HepG2 (cell line): ENCODE results near the gene SPRYD3. TPM values are rescaled to one million over a fixed set of nuclear protein-coding genes. Genes with fewer than 3 reads are reported as not detected.

ENCODE experiments used
- ATAC-seq: fragments of 200-7000 bp; cut with Tn5 transposase; 3 replicates; pipeline ENCODE4 v1.9.1; 2020; ENCODE audit warnings: mild to moderate bottlenecking, moderate library complexity
- BruUV-seq: library from RNA; stranded (reverse); fragments of 400-500 nt; replicated peaks from 2 replicates; lab custom pipeline; 2021; lab: Mats Ljungman, UMichigan
- CTCF ChIA-PET: fragments of 300-600 bp; formaldehyde crosslinking; extraction: SDS; loops from one replicate; lab custom pipeline; 2021; ENCODE audit warnings: low total read pairs, inconsistent platforms, low intra/inter-chr PET ratio; lab: Yijun Ruan, JAX
- POLR2A ChIA-PET: fragments of 350-600 bp; sonication (Branson Sonifier 250); formaldehyde crosslinking; loops from one replicate; lab custom pipeline; 2020; ENCODE audit warnings: antibody characterized with exemption, inconsistent platforms; lab: Yijun Ruan, JAX
- DNase-seq: peaks from one replicate; pipeline ENCODE4 v3.0.0-alpha.2; 2015; ENCODE audit warnings: low spot score
- FAIRE-seq: peaks from 3 replicates; lab custom pipeline; 2011; peaks lifted over from hg19 to GRCh38; lab: Jason Lieb, UNC
- H2AFZ ChIP-seq: one replicate; pipeline ENCODE4 v1.6.1; 2011; ENCODE audit warnings: low read length, inconsistent platforms
- H3K27ac ChIP-seq: fragments of 300-600 bp; 3 replicates; pipeline ENCODE4 v1.8.0; 2011; ENCODE audit warnings: mixed run types, mild to moderate bottlenecking, mixed read lengths, low read length, inconsistent platforms; ENCODE audit not compliant: insufficient read depth; ENCODE audit errors: extremely low read length
- H3K27me3 ChIP-seq, 2 experiments: fragments of 200-600 bp in 1 of 2; 2 replicates in 1 of 2; 3 replicates in 1 of 2; pipeline versions ENCODE4 v1.6.0 to v1.8.0; 2011; ENCODE audit warnings: low read length in 2 of 2, mild to moderate bottlenecking in 2 of 2, moderate library complexity in 2 of 2, inconsistent platforms in 1 of 2; ENCODE audit not compliant: insufficient read depth in 2 of 2, control insufficient read depth in 1 of 2
- H3K36me3 ChIP-seq, 2 experiments: fragments of 200-600 bp in 1 of 2; replicated peaks in 1 of 2; 2 replicates in 1 of 2; 3 replicates in 1 of 2; pipeline versions ENCODE4 v1.5.1 to v1.8.0; 2011; ENCODE audit warnings: low read length in 2 of 2, inconsistent platforms in 1 of 2; ENCODE audit not compliant: insufficient read depth in 2 of 2, control insufficient read depth in 1 of 2
- H3K4me1 ChIP-seq: 2 replicates; pipeline ENCODE4 v1.5.1; 2012; ENCODE audit warnings: low read length, inconsistent platforms; ENCODE audit not compliant: insufficient read depth
- H3K4me2 ChIP-seq: 2 replicates; pipeline ENCODE4 v1.6.0; 2011; ENCODE audit warnings: low read depth, low read length, inconsistent platforms
- H3K4me3 ChIP-seq, 3 experiments: fragments of 200-600 bp in 1 of 3; sonication (generic), shearing (Covaris generic) in 1 of 3; replicated peaks in 1 of 3; 2 replicates each; pipeline ENCODE4 v1.5.1; 2011 to 2016; ENCODE audit warnings: low read length in 3 of 3, inconsistent platforms in 2 of 3, low read depth in 2 of 3, mild to moderate bottlenecking in 2 of 3, control low read depth in 1 of 3, mixed read lengths in 1 of 3; ENCODE audit not compliant: insufficient read depth in 1 of 3
- H3K79me2 ChIP-seq: one replicate; pipeline ENCODE4 v1.6.1; 2011; ENCODE audit warnings: low read length, inconsistent platforms; ENCODE audit not compliant: insufficient read depth
- H3K9ac ChIP-seq: 2 replicates; pipeline ENCODE4 v1.6.0; 2011; ENCODE audit warnings: mild to moderate bottlenecking, low read depth, low read length, inconsistent platforms; ENCODE audit not compliant: insufficient read depth
- H3K9me3 ChIP-seq: 2 replicates; pipeline ENCODE4 v1.5.1; 2012; ENCODE audit warnings: mild to moderate bottlenecking, low read length
- H4K20me1 ChIP-seq: 2 replicates; pipeline ENCODE4 v1.6.0; 2011; ENCODE audit warnings: inconsistent platforms, mild to moderate bottlenecking, low read length, moderate library complexity; ENCODE audit not compliant: insufficient read depth
- AGO2 ChIP-seq: fragments of 200-400 bp; formaldehyde crosslinking; optimal IDR thresholded peaks from 2 replicates; pipeline ENCODE3; 2017; ENCODE audit warnings: mild to moderate bottlenecking, low read depth, low read length, moderate library complexity
- CC2D1A ChIP-seq: sonication (generic); formaldehyde crosslinking; IDR thresholded peaks from 2 replicates; pipeline ENCODE4 v1.8.1; 2023; ENCODE audit warnings: mild to moderate bottlenecking, missing genetic modification reagents
- FOXA3 ChIP-seq: IDR thresholded peaks from 2 replicates; pipeline ENCODE4 v1.6.1; 2016; ENCODE audit warnings: missing genetic modification reagents, missing compliant biosample characterization
- KDM2A ChIP-seq: sonication (generic); formaldehyde crosslinking; IDR thresholded peaks from 2 replicates; pipeline ENCODE4 v1.4.0; 2020; ENCODE audit warnings: low read depth, missing genetic modification reagents, borderline replicate concordance
- MEIS2 ChIP-seq: sonication (generic); formaldehyde crosslinking; IDR thresholded peaks from 2 replicates; pipeline ENCODE4 v1.9.0; 2021; ENCODE audit warnings: mild to moderate bottlenecking, missing genetic modification reagents
- NCOA2 ChIP-seq: sonication (generic); formaldehyde crosslinking; IDR thresholded peaks from 2 replicates; pipeline ENCODE4 v1.8.0; 2022; ENCODE audit warnings: inconsistent platforms
- RBFOX2 ChIP-seq: fragments of 200-400 bp; formaldehyde crosslinking; IDR thresholded peaks from 2 replicates; pipeline ENCODE4 v1.6.1; 2017; ENCODE audit warnings: low read depth, mild to moderate bottlenecking, low read length
- RBM22 ChIP-seq: fragments of 200-400 bp; formaldehyde crosslinking; optimal IDR thresholded peaks from 2 replicates; pipeline ENCODE3; 2017; ENCODE audit warnings: mild to moderate bottlenecking, low read length, moderate library complexity
- RXRB ChIP-seq: IDR thresholded peaks from 2 replicates; pipeline ENCODE4 v1.6.1; 2016; ENCODE audit warnings: borderline replicate concordance, missing genetic modification reagents, missing compliant biosample characterization
- SALL1 ChIP-seq: sonication (generic); formaldehyde crosslinking; IDR thresholded peaks from 2 replicates; pipeline ENCODE4 v1.8.0; 2022; ENCODE audit warnings: mild to moderate bottlenecking, missing genetic modification reagents
- SSRP1 ChIP-seq: IDR thresholded peaks from 2 replicates; pipeline ENCODE4 v1.6.1; 2016; ENCODE audit warnings: control low read depth
- TP53 ChIP-seq: sonication (generic); formaldehyde crosslinking; conservative IDR thresholded peaks from 2 replicates; pipeline ENCODE4 v1.4.0; 2020; ENCODE audit warnings: missing genetic modification reagents
- XRCC5 ChIP-seq: fragments of 200-400 bp; formaldehyde crosslinking; optimal IDR thresholded peaks from 2 replicates; pipeline ENCODE3; 2017; ENCODE audit warnings: mild to moderate bottlenecking, low read length
- ZBTB42 ChIP-seq: sonication (generic); formaldehyde crosslinking; IDR thresholded peaks from 2 replicates; pipeline ENCODE4 v1.5.0; 2020; ENCODE audit warnings: mild to moderate bottlenecking, missing genetic modification reagents
- ZC3H13 ChIP-seq: sonication (generic); formaldehyde crosslinking; IDR thresholded peaks from 2 replicates; pipeline ENCODE4 v1.8.1; 2023; ENCODE audit warnings: mild to moderate bottlenecking, missing genetic modification reagents, moderate library complexity
- ZNF468 ChIP-seq: sonication (generic); formaldehyde crosslinking; IDR thresholded peaks from 2 replicates; pipeline ENCODE4 v1.8.0; 2022; ENCODE audit warnings: mild to moderate bottlenecking, moderate library complexity, missing genetic modification reagents
- WGBS: methylation state at CpG from one replicate; pipeline ENCODE4 v1.1.6; 2017; ENCODE audit warnings: low lambda C conversion rate; 5-methylcytosine and 5-hydroxymethylcytosine counted together
- in situ Hi-C: cut with HindIII; loops from 2 replicates; pipeline ENCODE4 v1.10.0; 2017; ENCODE audit warnings: low pct_unique_long_range_greater_than_20kb; ENCODE audit not compliant: extremely low pct_ligation_motif_present
- intact Hi-C: fragments of 100-400 bp; cut with micrococcal nuclease; formaldehyde crosslinking; loops from one replicate; pipeline ENCODE4 v1.10.0; 2022; ENCODE audit not compliant: unreplicated experiment
- polyA plus RNA-seq, 8 experiments: library from polyadenylated mRNA; depleted of rRNA in 3 of 8; stranded (reverse) in 7 of 8; unstranded in 1 of 8; fragments of >200 nt; fragmentation: Illumina TruSeq in 4 of 8; extraction: Trizol in 4 of 8; gene quantifications; 2 replicates each; pipeline versions ENCODE4 v1.2.1 to v1.2.3, GENCODE V29; 2011 to 2016; ENCODE audit warnings: low read depth in 4 of 8, missing spikeins in 1 of 8, mixed read lengths in 1 of 8; ENCODE audit not compliant: insufficient read depth in 1 of 8
- total RNA-seq, 5 experiments: library from RNA; depleted of rRNA; stranded (reverse); fragments of >200 nt; fragmentation: Illumina TruSeq; extraction: Trizol; gene quantifications; 2 replicates each; pipeline ENCODE4 v1.2.3, GENCODE V29; 2016; ENCODE audit warnings: low read depth in 1 of 5
- TF ChIP-seq, protein P1 (sequence below): sonication (generic); formaldehyde crosslinking; IDR thresholded peaks from 2 replicates; pipeline ENCODE4 v1.4.0; 2020; ENCODE audit warnings: missing genetic modification reagents, low read depth, mild to moderate bottlenecking, borderline replicate concordance
- TF ChIP-seq, protein P2 (sequence below): sonication (generic); formaldehyde crosslinking; IDR thresholded peaks from 2 replicates; pipeline ENCODE4 v1.8.0; 2022; ENCODE audit warnings: mild to moderate bottlenecking, missing genetic modification reagents, moderate library complexity
- TF ChIP-seq, protein P3 (sequence below): sonication (generic); formaldehyde crosslinking; IDR thresholded peaks from 2 replicates; pipeline ENCODE4 v1.4.0; 2020; ENCODE audit warnings: mild to moderate bottlenecking, missing genetic modification reagents

SPRYD3 gene
- total and polyA plus RNA-seq, 2 of the 13 experiments (the other 11 are each of a cell fraction or from before 2014, with no cell fraction given) = 9.0 to 9.2 TPM

DNA sequence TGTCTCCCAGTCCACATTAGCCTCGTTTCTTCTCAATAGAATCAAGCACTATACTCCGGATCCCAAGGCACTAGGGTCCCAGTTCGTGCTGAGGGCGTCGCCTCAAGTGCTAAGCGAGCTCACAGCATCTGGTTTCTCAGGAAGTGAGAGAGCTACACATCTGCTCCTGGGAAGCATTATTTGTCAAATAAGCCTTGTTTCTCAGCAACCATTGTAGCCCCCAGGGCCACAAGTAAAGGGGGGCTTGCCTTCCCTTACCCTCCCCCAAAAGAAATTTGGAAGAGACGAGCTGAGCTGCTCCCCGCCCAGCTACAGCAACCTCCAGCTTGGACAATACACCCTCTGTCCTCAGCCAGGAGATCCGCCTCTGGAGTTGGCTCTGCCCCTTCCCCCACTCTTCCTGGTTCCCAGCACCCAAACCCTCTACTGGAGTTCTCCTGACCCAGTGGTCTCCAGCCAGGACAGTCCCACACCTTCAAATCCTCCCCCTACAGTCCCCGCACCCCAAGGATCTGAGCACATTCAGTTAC, 35.1 kb downstream of the SPRYD3 start (continued):
- TF ChIP-seq, protein P1, sequence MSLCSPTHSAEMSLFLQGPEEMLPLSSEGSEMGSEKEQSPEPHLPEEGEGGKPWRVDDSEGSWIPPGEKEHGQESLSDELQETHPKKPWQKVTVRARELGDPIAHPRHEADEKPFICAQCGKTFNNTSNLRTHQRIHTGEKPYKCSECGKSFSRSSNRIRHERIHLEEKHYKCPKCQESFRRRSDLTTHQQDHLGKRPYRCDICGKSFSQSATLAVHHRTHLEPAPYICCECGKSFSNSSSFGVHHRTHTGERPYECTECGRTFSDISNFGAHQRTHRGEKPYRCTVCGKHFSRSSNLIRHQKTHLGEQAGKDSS = no peak

DNA sequence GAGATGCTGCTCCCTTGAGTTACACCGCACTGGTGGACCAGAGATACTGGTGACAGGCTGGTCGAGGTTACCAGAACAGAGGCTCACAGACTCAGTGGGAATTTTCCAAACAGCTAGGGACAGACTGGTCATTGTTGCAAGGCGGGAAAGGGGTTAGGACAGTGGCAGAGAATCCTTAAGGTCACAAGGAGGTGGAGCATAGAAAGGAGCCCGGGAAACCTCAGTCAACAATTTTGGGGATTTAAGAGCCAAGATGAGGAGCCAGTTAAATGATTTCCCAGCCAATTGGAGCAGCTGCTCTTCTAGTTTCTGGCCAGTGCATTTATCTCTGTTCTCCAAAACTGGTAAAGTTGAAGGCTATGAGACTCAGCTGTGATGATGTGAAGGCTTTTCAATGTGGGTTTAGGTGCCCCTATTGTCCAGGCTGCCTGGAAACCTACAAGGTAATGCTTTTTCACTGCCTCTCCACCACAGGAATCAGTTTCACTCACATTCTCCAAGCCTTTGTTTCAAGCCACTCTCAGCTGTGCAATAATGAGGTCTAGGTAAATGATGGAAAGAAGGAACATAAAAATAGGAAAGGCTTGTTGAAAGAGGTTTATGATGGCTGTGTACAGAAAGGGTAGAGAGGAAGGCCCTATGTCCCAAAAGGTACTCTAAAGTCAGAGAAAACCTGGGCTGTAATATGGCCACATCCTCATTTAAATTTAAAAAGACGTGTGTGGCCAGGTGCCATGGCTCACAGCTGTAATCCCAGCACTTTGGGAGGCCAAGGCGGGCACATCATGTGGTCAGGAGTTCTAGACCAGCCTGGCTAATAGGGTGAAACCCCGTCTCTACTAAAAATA, 36.4 kb downstream of the SPRYD3 start:
- no peaks in the 10 kb centered on the region for H3K79me2 ChIP-seq
- peaks cover 11 to 21% of the 10 kb centered on the region in 2 experiments for H3K36me3 ChIP-seq
- peak; percentile 43 for DNase-seq
- no peak overlapping the region for H3K9ac ChIP-seq
- in situ Hi-C loops (no loop called here), intact Hi-C loops (no loop called here)
- peaks cover 48% of the 10 kb centered on the region for H3K4me1 ChIP-seq
- BruUV-seq = no TSS peak
- no peak for FAIRE-seq
- ChIA-PET CTCF (no interaction called here), POLR2A (interaction anchor here (1.2 to 3.3 kb wide), 4 partner anchors 9 to 50 kb away, joined by 5 to 15 read pairs (median 6); no protein-coding TSS in a partner anchor)
- no peaks in the 10 kb centered on the region; a peak in 1 of 5 replicates for H3K27me3 ChIP-seq
- H3K4me2 ChIP-seq = no peak overlapping the region
- 61% methylated on average over 7 of the region's 7 CpGs for WGBS
- no peak overlapping the region for H3K4me3 ChIP-seq
- H3K9me3 ChIP-seq = no peaks in the 10 kb centered on the region
- ATAC-seq = no peak
- H3K27ac ChIP-seq = peak overlapping the region; percentile 8
- no peak overlapping the region for H2AFZ ChIP-seq
- no peaks in the 10 kb centered on the region for H4K20me1 ChIP-seq
- TF ChIP-seq CC2D1A (CRISPR knock-in tag) = no peak
- TF ChIP-seq KDM2A = 0 out of 2 replicates have a peak, but pooled peaks have one; percentile 0
- TF ChIP-seq, protein P2, sequence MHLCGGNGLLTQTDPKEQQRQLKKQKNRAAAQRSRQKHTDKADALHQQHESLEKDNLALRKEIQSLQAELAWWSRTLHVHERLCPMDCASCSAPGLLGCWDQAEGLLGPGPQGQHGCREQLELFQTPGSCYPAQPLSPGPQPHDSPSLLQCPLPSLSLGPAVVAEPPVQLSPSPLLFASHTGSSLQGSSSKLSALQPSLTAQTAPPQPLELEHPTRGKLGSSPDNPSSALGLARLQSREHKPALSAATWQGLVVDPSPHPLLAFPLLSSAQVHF = no peak
- TF ChIP-seq FOXA3 (CRISPR knock-in tag) = no peak
- no peak for TF ChIP-seq XRCC5
- TF ChIP-seq MEIS2 = no peak
- TF ChIP-seq RXRB (CRISPR knock-in tag) = no peak
- peak; percentile 23; the same call in 1 of the 2 replicates for TF ChIP-seq RBFOX2
- TF ChIP-seq AGO2 = peak; percentile 66
- TF ChIP-seq RBM22 = peak; percentile 98
- TF ChIP-seq ZBTB42 (CRISPR knock-in tag) = no peak
- TF ChIP-seq ZC3H13 = peak; percentile 59; the same call in 1 of the 2 replicates
- TF ChIP-seq, protein P3, sequence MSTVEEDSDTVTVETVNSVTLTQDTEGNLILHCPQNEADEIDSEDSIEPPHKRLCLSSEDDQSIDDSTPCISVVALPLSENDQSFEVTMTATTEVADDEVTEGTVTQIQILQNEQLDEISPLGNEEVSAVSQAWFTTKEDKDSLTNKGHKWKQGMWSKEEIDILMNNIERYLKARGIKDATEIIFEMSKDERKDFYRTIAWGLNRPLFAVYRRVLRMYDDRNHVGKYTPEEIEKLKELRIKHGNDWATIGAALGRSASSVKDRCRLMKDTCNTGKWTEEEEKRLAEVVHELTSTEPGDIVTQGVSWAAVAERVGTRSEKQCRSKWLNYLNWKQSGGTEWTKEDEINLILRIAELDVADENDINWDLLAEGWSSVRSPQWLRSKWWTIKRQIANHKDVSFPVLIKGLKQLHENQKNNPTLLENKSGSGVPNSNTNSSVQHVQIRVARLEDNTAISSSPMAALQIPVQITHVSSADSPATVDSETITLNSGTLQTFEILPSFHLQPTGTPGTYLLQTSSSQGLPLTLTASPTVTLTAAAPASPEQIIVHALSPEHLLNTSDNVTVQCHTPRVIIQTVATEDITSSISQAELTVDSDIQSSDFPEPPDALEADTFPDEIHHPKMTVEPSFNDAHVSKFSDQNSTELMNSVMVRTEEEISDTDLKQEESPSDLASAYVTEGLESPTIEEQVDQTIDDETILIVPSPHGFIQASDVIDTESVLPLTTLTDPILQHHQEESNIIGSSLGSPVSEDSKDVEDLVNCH (CRISPR knock-in tag) = no peak
- no peak for TF ChIP-seq SALL1 (CRISPR knock-in tag)
- no peak for TF ChIP-seq ZNF468 (CRISPR knock-in tag)
- TF ChIP-seq SSRP1 (CRISPR knock-in tag) = peak; percentile 18; the same call in 1 of the 2 replicates
- TF ChIP-seq TP53 (CRISPR knock-in tag) = no peak
- TF ChIP-seq NCOA2 = 0 out of 2 replicates have a peak, but pooled peaks have one; percentile 13
